Frontal cortex (tissue), 4 donors: ENCODE results near the gene DNAJC10. TPM values are rescaled to one million over a fixed set of nuclear protein-coding genes. Genes with fewer than 3 reads are reported as not detected.

Source experiments
- DNase-seq, 2 donors: peaks; one replicate each; pipeline ENCODE4 v3.0.0; 2012; ENCODE audit warnings: low spot score in 2 of 2
- FAIRE-seq: peaks from 2 replicates; lab custom pipeline; 2012; peaks lifted over from hg19 to GRCh38; lab: Jason Lieb, UNC
- small RNA-seq: library from RNA; depleted of rRNA; stranded (forward); fragments of <200 nt; gene quantifications from one replicate; pipeline ENCODE3, GENCODE V24; 2014
- total RNA-seq: library from RNA; depleted of rRNA; stranded (reverse); fragments of >200 nt; gene quantifications from one replicate; pipeline ENCODE4 v1.2.3, GENCODE V29; 2014
- donor health status: control.
- donor health status: control.
- donor health status: control.

DNAJC10 gene
- total RNA-seq, 1 donor from 2014 or later: 44.0 TPM

DNA sequence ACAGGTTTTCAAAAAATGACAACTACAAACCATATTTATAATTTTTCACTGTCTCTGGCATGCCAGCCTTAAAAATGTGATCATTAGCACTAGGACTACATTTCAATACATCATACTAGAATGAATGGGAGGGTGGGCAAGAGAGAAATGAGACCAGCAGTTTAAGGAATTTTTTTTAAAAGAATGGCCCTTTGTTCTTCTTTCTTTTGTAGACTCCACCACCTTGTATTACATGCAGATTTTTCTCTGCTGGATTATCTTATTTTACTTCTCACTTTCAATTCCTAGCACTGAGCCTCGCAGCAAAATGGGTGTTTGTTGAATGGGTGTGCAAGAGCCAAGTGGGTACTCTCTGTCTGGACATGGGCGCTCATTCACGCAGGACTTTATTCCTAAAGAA, 110.4 kb downstream of the DNAJC10 start:
- FAIRE-seq (no peak), DNase-seq (no peak)

- FAIRE-seq (no peak), DNase-seq (no peak)
Observed at GRCh38 chr2:182827182-182827879, 111.3 kb downstream of the DNAJC10 start.

- FAIRE-seq (no peak), DNase-seq (no peak)
Observed at GRCh38 chr2:182831101-182831500, 115.0 kb downstream of the DNAJC10 start.

GRCh38 chr2:182831921-182832320, 115.9 kb downstream of the DNAJC10 start:
- no peak for FAIRE-seq
- no peak for DNase-seq

GRCh38 chr2:182833084-182833854, 117.2 kb downstream of the DNAJC10 start:
- FAIRE-seq: no peak

GRCh38 chr2:182834293-182834692, 118.2 kb downstream of the DNAJC10 start:
- no peak for FAIRE-seq
- DNase-seq: no peak

More at GRCh38 chr2:182833084-182833854, 117.2 kb downstream of the DNAJC10 start:
- no peak for DNase-seq

DNA sequence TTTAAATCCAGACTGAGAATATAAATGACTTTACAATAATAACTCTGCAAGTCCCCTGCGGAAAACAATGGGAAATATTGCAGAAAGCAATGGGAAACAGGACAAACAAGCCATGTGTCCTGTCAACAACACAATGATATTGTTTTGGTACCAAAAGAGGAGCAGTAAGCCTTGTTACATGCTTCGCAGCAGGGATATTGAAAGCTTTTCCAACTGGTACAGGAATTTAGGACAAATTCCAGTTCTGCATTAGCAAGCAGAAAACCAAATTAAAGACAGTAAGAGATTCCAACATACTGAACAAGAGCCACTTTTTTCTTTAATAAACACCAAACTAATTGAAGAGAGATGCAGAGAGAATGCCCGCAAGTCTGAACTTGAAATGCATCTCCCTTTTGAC, 120.4 kb downstream of the DNAJC10 start:
- DNase-seq (no peak), FAIRE-seq (no peak)

Small RNA genes lying within 50 kb of the gene (small RNA-seq; reads per million reads assigned to genes)
- not detected for gene RF00019

Other genes starting within 250 kb of the DNAJC10 start
- 17.1 TPM for gene FRZB, start 150.4 kb downstream of the DNAJC10 start, total RNA-seq